Hypothalamus (tissue), 51 donors: Measurements from ENCODE around the gene NGB.

ENCODE experiments used
- DNase-seq, 51 donors: peaks; one replicate each; lab custom pipeline; 2025; lab: John Stamatoyannopoulos, UW

NGB gene

GRCh38 chr14:77266336-77266735, 4.7 kb downstream of the NGB start:
- DNase-seq, result no peak

- DNase-seq, result peak in 5 of 51 donors; percentile 7 to 22 (median 8)
Observed at GRCh38 chr14:77265561-77266335, 5.3 kb downstream of the NGB start.

GRCh38 chr14:77265187-77265515, 5.9 kb downstream of the NGB start:
- no peak for DNase-seq

GRCh38 chr14:77264466-77265186, 6.4 kb downstream of the NGB start:
- no peak for DNase-seq

GRCh38 chr14:77260631-77261030, 10.4 kb downstream of the NGB start:
- peak in 20 of 51 donors; percentile 12 to 51 (median 32) for DNase-seq

GRCh38 chr14:77260199-77260598, 10.8 kb downstream of the NGB start:
- no peak for DNase-seq

- DNase-seq, result no peak
Observed at GRCh38 chr14:77259025-77259715, 11.8 kb downstream of the NGB start.

GRCh38 chr14:77258566-77258965, 12.4 kb downstream of the NGB start:
- DNase-seq, result no peak

GRCh38 chr14:77257700-77258099, 13.3 kb downstream of the NGB start:
- no peak for DNase-seq

- DNase-seq, result no peak
Observed at GRCh38 chr14:77256694-77257093, 14.3 kb downstream of the NGB start.

GRCh38 chr14:77253333-77254190, 17.4 kb downstream of the NGB start:
- DNase-seq, result no peak

- DNase-seq, result no peak
Observed at GRCh38 chr14:77251870-77252269, 19.1 kb downstream of the NGB start.

GRCh38 chr14:77250927-77251326, 20.1 kb downstream of the NGB start:
- DNase-seq, result peak in 1 of 51 donors; percentile 8

- no peak for DNase-seq
Observed at GRCh38 chr14:77249286-77249685, 21.7 kb downstream of the NGB start.

GRCh38 chr14:77248666-77249065, 22.3 kb downstream of the NGB start:
- DNase-seq, result no peak

GRCh38 chr14:77246784-77247183, 24.2 kb downstream of the NGB start:
- no peak for DNase-seq

GRCh38 chr14:77245820-77246219, 25.2 kb downstream of the NGB start:
- peak in 1 of 51 donors; percentile 22 for DNase-seq

GRCh38 chr14:77243853-77244252, 27.2 kb downstream of the NGB start:
- no peak for DNase-seq

- DNase-seq, result no peak
Observed at GRCh38 chr14:77242752-77243151, 28.3 kb downstream of the NGB start.

- DNase-seq, result no peak
Observed at GRCh38 chr14:77241955-77242354, 29.1 kb downstream of the NGB start.
